A673 (cell line): Measurements from ENCODE around the gene ZNF722.

Experiments used
- CTCF ChIP-seq: fragments of 300-800, 200-600 bp; sonication (generic); conservative IDR thresholded peaks from 2 replicates; pipeline ENCODE4 v1.5.1; 2017; ENCODE audit warnings: low read depth, mild to moderate bottlenecking, antibody characterized with exemption, low read length, moderate library complexity, mixed read lengths
- EZH2 ChIP-seq: fragments of 200-600 bp; sonication (generic); IDR thresholded peaks from 2 replicates; pipeline ENCODE4 v1.6.1; 2017; ENCODE audit warnings: borderline replicate concordance, low read depth, mild to moderate bottlenecking, mixed read lengths, antibody characterized with exemption, low read length; ENCODE audit not compliant: poor library complexity, severe bottlenecking

- TF ChIP-seq CTCF (no peak), EZH2 (no peak)
Observed at GRCh38 chr7:63968629-63969028, 30.0 kb upstream of the ZNF722 start.
